Mucosa of descending colon (tissue), 3 donors: ENCODE results near the gene LRRC49. TPM values are rescaled to one million over a fixed set of nuclear protein-coding genes. Genes with fewer than 3 reads are reported as not detected.

Experiments used
- ATAC-seq: fragments of 200-7000 bp; cut with Tn5 transposase; one replicate; pipeline ENCODE4 v1.9.1; 2020; ENCODE audit warnings: mild to moderate bottlenecking, moderate library complexity
- DNase-seq, 3 donors: peaks; one replicate each; pipeline ENCODE4 v3.0.0-alpha.2; 2020
- H3K36me3 ChIP-seq: fragments of 200-600 bp; one replicate; pipeline ENCODE4 v1.8.0; 2021; ENCODE audit warnings: low read depth, mild to moderate bottlenecking
- H3K4me1 ChIP-seq: fragments of 200-600 bp; one replicate; pipeline ENCODE4 v1.8.0; 2021; ENCODE audit warnings: low read depth, mild to moderate bottlenecking
- H3K4me3 ChIP-seq: fragments of 200-600 bp; one replicate; pipeline ENCODE4 v1.8.0; 2021; ENCODE audit warnings: mild to moderate bottlenecking
- H3K9me3 ChIP-seq: fragments of 200-600 bp; one replicate; pipeline ENCODE4 v1.8.0; 2021; ENCODE audit warnings: mild to moderate bottlenecking
- intact Hi-C, 2 donors: fragments of 100-400 bp; cut with DNase I in 1 of 2; cut with micrococcal nuclease in 1 of 2; formaldehyde crosslinking; loops; one replicate each; pipeline versions ENCODE4 v1.11.0 to v1.11.1; 2022; cut with DNase I, micrococcal nuclease
- total RNA-seq, 3 donors: library from RNA; stranded (reverse); fragmentation: NEBNext Ultra II Directional in 2 of 3; extraction: Animal tissue kit (Norgen Biotek cat#: 25700) in 2 of 3; gene quantifications; one replicate each; pipeline versions ENCODE4 v1.2.1 to v1.2.4, GENCODE V29; 2021 to 2023
- TF ChIP-seq, protein P1 (sequence below): fragments of 200-600 bp; IDR thresholded peaks from one replicate; pipeline ENCODE4 v1.8.0; 2022; ENCODE audit warnings: antibody characterized with exemption, mild to moderate bottlenecking
- donor health status: DM: no; HTN: no; CAD: no; lungs with moderate emphysema.
- donor health status: DM: no; HTN: no; CAD: no.
- donor health status: DM: no; HTN: yes; CAD: no.

LRRC49 gene
- total RNA-seq, 3 donors from 2014 or later = 2.7 to 5.7 (median 4.7) TPM

DNA sequence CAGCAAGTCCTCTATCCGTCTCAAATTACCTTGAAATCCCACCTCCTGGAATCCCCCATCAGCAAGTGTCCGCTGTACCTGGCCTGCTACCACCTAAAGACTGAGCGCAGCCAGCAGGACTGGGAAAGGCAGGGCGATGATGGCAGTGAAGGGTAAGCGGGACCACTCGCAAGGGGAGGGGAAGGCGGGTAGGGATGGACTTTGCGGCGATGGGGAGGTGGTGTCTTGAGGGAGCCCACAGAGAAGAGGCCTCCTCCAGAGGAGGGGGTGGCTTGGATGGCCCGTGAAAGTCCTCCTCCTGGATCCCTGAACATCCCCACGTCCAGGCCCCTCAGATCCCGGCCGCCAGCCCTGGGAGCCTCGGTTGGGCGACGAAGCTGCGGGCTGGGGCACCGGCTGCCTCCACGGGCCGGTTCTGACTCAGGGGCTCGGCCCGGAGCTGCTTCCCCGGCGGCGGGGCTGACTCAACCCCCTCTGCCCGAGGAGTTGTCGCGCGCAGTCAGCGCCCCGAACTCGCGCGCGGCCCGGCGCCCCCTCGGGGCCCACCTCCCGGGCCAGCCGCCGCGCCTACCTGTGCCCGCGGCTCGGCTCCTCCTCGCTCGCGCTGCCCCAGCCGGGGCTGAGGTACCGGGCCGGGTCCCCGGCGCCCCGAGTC is 39.2 kb upstream of the LRRC49 start:
- Histone ChIP-seq H3K4me1 (no peaks in the 10 kb centered on the region), H3K36me3 (no peaks in the 10 kb centered on the region), H3K9me3 (no peaks in the 10 kb centered on the region), H3K4me3 (peak overlapping the region; percentile 9)
- peak; percentile 44 for ATAC-seq
- intact Hi-C loops = no loop called here
- DNase-seq = no peak
- TF ChIP-seq, protein P1, sequence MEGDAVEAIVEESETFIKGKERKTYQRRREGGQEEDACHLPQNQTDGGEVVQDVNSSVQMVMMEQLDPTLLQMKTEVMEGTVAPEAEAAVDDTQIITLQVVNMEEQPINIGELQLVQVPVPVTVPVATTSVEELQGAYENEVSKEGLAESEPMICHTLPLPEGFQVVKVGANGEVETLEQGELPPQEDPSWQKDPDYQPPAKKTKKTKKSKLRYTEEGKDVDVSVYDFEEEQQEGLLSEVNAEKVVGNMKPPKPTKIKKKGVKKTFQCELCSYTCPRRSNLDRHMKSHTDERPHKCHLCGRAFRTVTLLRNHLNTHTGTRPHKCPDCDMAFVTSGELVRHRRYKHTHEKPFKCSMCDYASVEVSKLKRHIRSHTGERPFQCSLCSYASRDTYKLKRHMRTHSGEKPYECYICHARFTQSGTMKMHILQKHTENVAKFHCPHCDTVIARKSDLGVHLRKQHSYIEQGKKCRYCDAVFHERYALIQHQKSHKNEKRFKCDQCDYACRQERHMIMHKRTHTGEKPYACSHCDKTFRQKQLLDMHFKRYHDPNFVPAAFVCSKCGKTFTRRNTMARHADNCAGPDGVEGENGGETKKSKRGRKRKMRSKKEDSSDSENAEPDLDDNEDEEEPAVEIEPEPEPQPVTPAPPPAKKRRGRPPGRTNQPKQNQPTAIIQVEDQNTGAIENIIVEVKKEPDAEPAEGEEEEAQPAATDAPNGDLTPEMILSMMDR = no peak

DNA sequence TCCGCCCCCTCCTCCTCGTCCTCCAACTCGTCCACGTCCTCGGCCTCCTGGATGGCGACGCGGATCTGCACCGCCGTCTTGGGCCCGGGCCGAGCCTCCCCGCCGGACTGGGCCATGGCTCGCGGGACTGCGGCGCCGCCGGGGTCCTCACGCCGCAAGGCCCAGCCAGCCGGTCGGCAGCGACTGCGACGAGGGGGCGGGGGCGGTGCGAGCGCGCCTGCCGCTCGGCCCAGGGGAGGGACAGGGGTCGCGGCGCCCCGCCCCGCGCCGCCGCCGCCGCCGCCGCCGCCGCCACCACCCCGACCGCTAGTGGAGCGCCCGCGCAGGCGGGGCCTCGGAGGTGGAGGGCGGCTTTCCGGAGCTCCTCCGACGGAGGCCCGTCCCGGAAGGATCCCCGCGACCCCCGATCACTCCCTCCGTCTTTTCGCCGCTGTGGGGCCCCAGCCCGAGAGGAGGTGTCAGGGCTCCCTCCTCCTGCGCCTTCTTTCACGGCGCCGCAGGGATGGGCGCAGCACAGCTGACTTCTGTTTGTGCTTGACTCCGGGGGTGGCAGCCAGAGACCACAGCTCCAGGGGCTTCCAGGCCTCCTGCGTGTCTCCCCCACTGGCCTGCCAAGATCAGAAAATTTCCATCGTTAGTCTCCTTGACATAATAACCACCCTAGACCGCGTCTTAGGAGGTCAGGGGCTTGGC is 38.5 kb upstream of the LRRC49 start, which contains the start of gene LARP6:
Gene LARP6 (minus strand): TSS at position 185 of the 693 bp plus-strand sequence. CDS start 69 bp downstream, at position 116.
- no peaks in the 10 kb centered on the region for H3K9me3 ChIP-seq
- no peaks in the 10 kb centered on the region for H3K36me3 ChIP-seq
- TF ChIP-seq, protein P1 = no peak
- H3K4me3 ChIP-seq = peak within 1 kb of the TSS; percentile 9
- intact Hi-C loops = no loop called here
- DNase-seq (peak in 1 of 3 donors; percentile 49), ATAC-seq (peak; percentile 68)
- no peaks in the 10 kb centered on the region for H3K4me1 ChIP-seq

DNA sequence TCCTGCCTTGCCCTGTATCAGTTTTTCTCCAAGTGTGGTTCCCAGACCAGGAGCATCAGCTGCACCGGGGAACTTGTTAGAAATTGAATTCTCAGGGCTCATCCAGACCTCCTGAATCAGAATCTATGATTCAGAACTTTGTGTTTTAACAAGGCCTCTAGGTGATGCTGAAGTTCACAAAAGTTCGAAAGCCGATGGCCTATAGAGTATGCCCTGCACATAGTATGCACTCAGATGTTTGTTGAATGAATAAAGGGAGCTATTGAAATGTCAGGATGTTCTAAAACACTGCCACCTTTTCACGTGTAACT is 38.0 kb upstream of the LRRC49 start:
- ATAC-seq (no peak), DNase-seq (no peak)
- intact Hi-C loops = no loop called here
- no peaks in the 10 kb centered on the region for H3K36me3 ChIP-seq
- H3K4me3 ChIP-seq = no peak overlapping the region
- H3K4me1 ChIP-seq = no peaks in the 10 kb centered on the region
- TF ChIP-seq, protein P1 = no peak
- no peaks in the 10 kb centered on the region for H3K9me3 ChIP-seq

DNA sequence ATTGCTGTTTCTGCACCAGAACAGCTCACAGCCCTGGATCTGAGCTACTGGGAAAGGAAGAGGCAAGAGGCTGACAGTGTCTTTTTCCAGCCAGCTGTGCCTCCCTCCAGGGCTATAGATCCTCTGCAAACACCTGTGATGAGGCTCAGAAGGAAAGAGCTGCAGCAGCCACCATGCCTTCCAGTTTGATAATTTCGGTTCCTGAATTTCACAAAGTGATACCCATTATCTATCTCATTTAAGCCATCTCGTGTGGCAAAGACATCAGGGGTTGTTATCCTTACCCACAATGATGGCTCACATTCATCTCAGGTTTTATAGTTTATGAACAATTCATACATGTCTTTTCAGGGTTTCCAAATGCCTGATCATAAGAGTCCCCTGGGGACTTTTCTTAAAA is 36.9 kb upstream of the LRRC49 start:
- ATAC-seq (no peak), DNase-seq (no peak)
- Histone ChIP-seq H3K9me3 (no peaks in the 10 kb centered on the region), H3K4me3 (no peak overlapping the region), H3K4me1 (no peaks in the 10 kb centered on the region), H3K36me3 (no peaks in the 10 kb centered on the region)
- intact Hi-C loops = no loop called here
- TF ChIP-seq, protein P1 = no peak

- no peaks in the 10 kb centered on the region for H3K4me1 ChIP-seq
- intact Hi-C loops = no loop called here
Observed at GRCh38 chr15:70856177-70856883, 36.3 kb upstream of the LRRC49 start.

More at GRCh38 chr15:70856177-70856883, 36.3 kb upstream of the LRRC49 start:
- TF ChIP-seq, protein P1 = no peak
- ATAC-seq (no peak), DNase-seq (no peak)
- Histone ChIP-seq H3K36me3 (no peaks in the 10 kb centered on the region), H3K9me3 (no peaks in the 10 kb centered on the region), H3K4me3 (no peak overlapping the region)
